Stimulated activated CD8-positive, alpha-beta memory T cell treated with anti-CD3 and anti-CD28 coated beads, Interleukin-12 subunit alpha, Interleukin-12 subunit beta, amount 100 ng/mL, for 24 hours (primary cell): ENCODE measurements around the gene CFAP57.

Experiments used
- DNase-seq: peaks from one replicate; pipeline ENCODE4 v3.0.0-alpha.2; 2020; ENCODE audit errors: extremely low read depth

Gene CFAP57

GRCh38 chr1:43299101-43299500 lies 127.0 kb downstream of the CFAP57 start:
- DNase-seq, result no peak

DNA sequence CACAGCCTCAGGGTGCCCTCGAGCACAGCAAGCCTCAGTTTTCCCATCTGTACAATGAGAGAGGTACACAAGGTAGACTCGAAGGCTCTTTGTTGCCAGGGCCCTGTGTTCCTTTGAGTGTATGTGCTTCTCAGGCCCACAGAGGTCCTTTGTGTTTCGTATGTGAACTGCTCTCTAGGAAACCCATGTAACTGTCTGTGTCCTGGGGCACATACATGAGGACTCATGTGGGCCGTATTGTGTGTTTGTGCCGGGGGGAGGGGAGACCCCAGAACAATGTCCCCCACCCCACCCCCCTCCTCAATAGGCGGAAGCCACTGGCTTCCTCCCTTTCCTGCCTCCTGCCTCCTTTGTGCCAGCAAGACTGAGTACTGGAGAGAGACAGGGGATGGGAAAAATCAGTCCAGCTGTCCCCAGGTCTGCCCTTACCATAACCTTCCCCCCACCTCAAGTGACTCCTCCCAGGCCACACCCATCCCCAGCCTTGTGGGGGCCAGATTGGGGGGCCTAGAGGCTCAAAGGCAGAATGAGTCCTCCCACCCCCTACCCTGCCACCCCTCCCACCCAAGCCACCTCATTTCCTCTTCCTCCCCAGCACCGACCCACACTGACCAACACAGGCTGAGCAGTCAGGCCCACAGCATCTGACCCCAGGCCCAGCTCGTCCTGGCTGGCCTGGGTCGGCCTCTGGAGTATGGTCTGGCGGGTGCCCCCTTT lies 128.4 kb downstream of the CFAP57 start, which contains the start of gene TIE1:
TSS of gene TIE1 (plus strand) at position 605 of the 717 bp plus-strand sequence. CDS start at position 695, 90 bp downstream.
- DNase-seq, result no peak

DNA sequence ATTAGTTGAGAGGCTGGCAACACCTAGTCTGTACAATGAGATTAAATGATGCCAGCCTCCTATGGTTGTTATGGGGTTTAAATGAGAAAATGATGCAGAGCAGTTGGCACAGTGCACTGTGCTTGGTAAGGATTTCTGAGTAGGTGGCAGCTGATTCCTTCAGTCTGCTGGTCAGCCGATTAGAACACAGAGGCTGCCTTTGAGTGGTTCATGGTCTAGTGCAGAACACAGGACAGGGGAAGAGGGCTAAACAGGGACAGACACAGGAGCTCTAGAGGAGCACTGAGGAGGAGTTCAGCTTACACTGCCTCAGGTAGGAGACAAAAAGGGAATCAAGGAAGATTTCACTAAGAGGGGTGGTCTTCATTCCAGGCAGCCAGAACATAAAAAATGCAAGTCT lies 130.1 kb downstream of the CFAP57 start:
- no peak for DNase-seq

GRCh38 chr1:43302721-43303470 lies 130.8 kb downstream of the CFAP57 start:
- no peak for DNase-seq

DNA sequence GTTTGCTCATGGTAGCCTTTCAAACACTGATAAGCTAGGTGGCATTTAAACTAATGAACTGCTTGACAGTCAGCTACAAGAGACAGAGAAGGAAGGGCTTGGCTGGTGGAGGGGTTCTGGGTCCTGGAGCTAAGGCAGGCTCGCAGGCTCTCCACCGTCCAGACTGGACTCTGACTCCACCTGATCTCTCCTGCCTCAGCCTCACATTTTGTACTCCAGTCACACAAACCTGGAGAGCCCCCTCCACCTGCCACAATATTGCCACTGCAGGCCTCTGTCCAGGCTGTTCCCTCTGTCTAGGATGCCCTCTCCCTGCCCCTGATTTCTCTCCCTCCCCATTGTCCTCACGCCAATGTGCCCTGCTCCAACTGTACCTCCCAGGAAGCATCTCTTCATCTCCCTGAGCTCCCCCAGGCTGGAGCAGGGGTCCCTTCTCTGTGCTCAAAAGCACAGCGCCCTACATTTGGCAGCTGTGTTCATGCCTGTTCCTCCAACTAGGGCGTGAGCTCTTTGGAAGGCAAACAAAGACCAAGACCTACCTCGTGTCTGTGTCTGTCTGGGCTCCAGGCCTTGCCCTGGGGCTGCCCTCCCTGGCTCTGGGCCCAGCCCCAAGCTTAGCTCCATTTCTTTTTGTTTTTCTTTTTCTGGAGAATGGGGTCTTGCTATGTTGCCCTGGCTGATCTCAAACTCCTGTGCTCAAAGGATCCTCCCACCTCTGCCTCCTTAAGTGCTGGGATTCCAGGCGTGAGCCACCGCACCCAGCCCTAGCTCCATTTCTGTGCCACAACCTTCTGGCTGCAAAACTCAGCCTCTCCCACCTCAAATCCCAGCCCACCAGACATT lies 131.6 kb downstream of the CFAP57 start:
- DNase-seq, result no peak
